HCT116 (cell line): Measurements from ENCODE around the gene PRR35. TPM values are rescaled to one million over a fixed set of nuclear protein-coding genes. Genes with fewer than 3 reads are reported as not detected.

Source experiments
- ATAC-seq: fragments of 200-7000 bp; cut with Tn5 transposase; 2 replicates; pipeline ENCODE4 v1.9.1; 2020; ENCODE audit warnings: mild to moderate bottlenecking, moderate library complexity
- BruUV-seq: library from RNA; stranded (reverse); fragments of 400-500 nt; replicated peaks from 2 replicates; lab custom pipeline; 2021; lab: Mats Ljungman, UMichigan
- CTCF ChIA-PET: fragments of 300-600 bp; sonication (Branson Sonifier 250); formaldehyde crosslinking; loops from one replicate; lab custom pipeline; 2021; ENCODE audit warnings: antibody characterized with exemption; lab: Charles Lee
- POLR2A ChIA-PET: fragments of 300-600, 350-600 bp; sonication (Branson Sonifier 250); formaldehyde crosslinking; loops from one replicate; lab custom pipeline; 2021; ENCODE audit warnings: antibody characterized with exemption; lab: Charles Lee
- RAD21 ChIA-PET, 2 experiments: fragments of 300-600 bp; sonication (Branson Sonifier 250); formaldehyde crosslinking; loops; one replicate each; lab custom pipeline; 2023; ENCODE audit warnings: low total read pairs in 2 of 2; ENCODE audit not compliant: uncharacterized antibody in 2 of 2, unreplicated experiment in 2 of 2, low non-redundant PET in 1 of 2; lab: Charles Lee
- DNase-seq: peaks from one replicate; pipeline ENCODE4 v3.0.0-alpha.2; 2010; ENCODE audit warnings: low read depth, low spot score
- H2AFZ ChIP-seq: fragments of 200-600 bp; shearing (Covaris generic), sonication (generic); 2 replicates; pipeline ENCODE4 v1.6.1; 2017; ENCODE audit warnings: low read depth, mixed run types, mixed read lengths, antibody characterized with exemption, low read length; ENCODE audit not compliant: poor library complexity, severe bottlenecking
- H3K27ac ChIP-seq: 2 replicates; pipeline ENCODE4 v1.5.1; 2012; ENCODE audit warnings: low read depth, low read length
- H3K27me3 ChIP-seq: fragments of 200-600 bp; sonication (generic); 2 replicates; pipeline ENCODE4 v1.6.1; 2016; ENCODE audit warnings: mixed run types, low read length, mixed read lengths; ENCODE audit not compliant: insufficient read depth
- H3K36me3 ChIP-seq, 2 experiments: fragments of 200-500 bp in 1 of 2; fragments of 200-600 bp in 1 of 2; sonication (Bioruptor generic) in 1 of 2; sonication (generic) in 1 of 2; 2 replicates each; pipeline versions ENCODE4 v1.5.1 to v1.6.1; 2014 to 2016; ENCODE audit warnings: low read length in 2 of 2, inconsistent platforms in 1 of 2, mixed read lengths in 1 of 2, mixed run types in 1 of 2; ENCODE audit not compliant: insufficient read depth in 2 of 2, control insufficient read depth in 1 of 2
- H3K4me1 ChIP-seq, 2 experiments: fragments of 200-600 bp in 1 of 2; sonication (generic) in 1 of 2; 2 replicates each; pipeline versions ENCODE4 v1.5.1 to v1.6.1; 2012 to 2017; ENCODE audit warnings: low read length in 2 of 2, inconsistent platforms in 1 of 2, mild to moderate bottlenecking in 1 of 2, mixed read lengths in 1 of 2, mixed run types in 1 of 2, moderate library complexity in 1 of 2; ENCODE audit not compliant: insufficient read depth in 2 of 2, control insufficient read depth in 1 of 2
- H3K4me2 ChIP-seq: fragments of 200-600 bp; sonication (generic); 2 replicates; pipeline ENCODE4 v1.6.1; 2017; ENCODE audit warnings: mixed run types, low read length, mixed read lengths
- H3K4me3 ChIP-seq, 2 experiments: fragments of 200-600 bp in 1 of 2; sonication (generic) in 1 of 2; replicated peaks in 1 of 2; 2 replicates each; pipeline ENCODE4 v1.5.1; 2011 to 2016; ENCODE audit warnings: low read length in 2 of 2, control low read depth in 1 of 2, low read depth in 1 of 2, mild to moderate bottlenecking in 1 of 2, mixed read lengths in 1 of 2, mixed run types in 1 of 2
- H3K79me2 ChIP-seq: fragments of 200-600 bp; sonication (generic); 2 replicates; pipeline ENCODE4 v1.6.1; 2017; ENCODE audit warnings: mild to moderate bottlenecking, mixed run types, low read length, moderate library complexity, mixed read lengths; ENCODE audit not compliant: insufficient read depth
- H3K9ac ChIP-seq: fragments of 200-600 bp; sonication (generic); 2 replicates; pipeline ENCODE4 v1.6.1; 2016; ENCODE audit warnings: low read length, mixed read lengths
- H3K9me2 ChIP-seq: fragments of 200-600 bp; sonication (generic), shearing (Covaris generic); 2 replicates; pipeline ENCODE4 v1.6.1; 2017; ENCODE audit warnings: mixed run types, mild to moderate bottlenecking, moderate library complexity; ENCODE audit not compliant: insufficient read depth
- H3K9me3 ChIP-seq, 2 experiments: fragments of 200-500 bp in 1 of 2; fragments of 200-600 bp in 1 of 2; sonication (Bioruptor generic) in 1 of 2; sonication (generic) in 1 of 2; 2 replicates each; pipeline ENCODE4 v1.6.1; 2014 to 2017; ENCODE audit warnings: low read length in 2 of 2, mixed read lengths in 2 of 2, inconsistent platforms in 1 of 2, low read depth in 1 of 2, mild to moderate bottlenecking in 1 of 2, mixed run types in 1 of 2, moderate library complexity in 1 of 2; ENCODE audit not compliant: control insufficient read depth in 1 of 2, insufficient read depth in 1 of 2
- H4K20me1 ChIP-seq: fragments of 200-600 bp; sonication (generic), shearing (Covaris generic); 2 replicates; pipeline ENCODE4 v1.6.1; 2017; ENCODE audit warnings: mixed run types, mild to moderate bottlenecking, moderate library complexity; ENCODE audit not compliant: insufficient read depth
- CTCF ChIP-seq, 3 experiments: fragments of 200-600 bp in 1 of 3; sonication (generic) in 1 of 3; IDR thresholded peaks in 2 of 3; conservative IDR thresholded peaks in 1 of 3; 2 replicates each; pipeline ENCODE4 v1.5.1; 2012 to 2017; ENCODE audit warnings: low read depth in 2 of 3, low read length in 2 of 3, antibody characterized with exemption in 1 of 3, borderline replicate concordance in 1 of 3, control low read depth in 1 of 3, mild to moderate bottlenecking in 1 of 3, mixed read lengths in 1 of 3, mixed run types in 1 of 3, moderate library complexity in 1 of 3; ENCODE audit not compliant: insufficient read depth in 1 of 3
- EGR1 ChIP-seq: IDR thresholded peaks from 2 replicates; pipeline ENCODE4 v1.6.1; 2012; ENCODE audit warnings: low read depth
- EZH2phosphoT487 ChIP-seq: fragments of 200-600 bp; IDR thresholded peaks from 2 replicates; pipeline ENCODE4 v1.6.1; 2018; ENCODE audit warnings: antibody characterized with exemption, borderline replicate concordance
- JUND ChIP-seq: IDR thresholded peaks from 2 replicates; pipeline ENCODE4 v1.6.1; 2012
- MAX ChIP-seq: IDR thresholded peaks from 2 replicates; pipeline ENCODE4 v1.6.1; 2012
- ZFX ChIP-seq: fragments of 450-650 bp; IDR thresholded peaks from 2 replicates; pipeline ENCODE4 v1.6.1; 2017
- intact Hi-C: fragments of 100-400 bp; cut with micrococcal nuclease; formaldehyde crosslinking; loops from 2 replicates; pipeline ENCODE4 v1.10.0; 2022
- total RNA-seq: library from RNA; stranded (reverse); gene quantifications from one replicate; pipeline ENCODE4 v1.2.1, GENCODE V29; 2021; ENCODE audit not compliant: unreplicated experiment

The PRR35 gene
- total RNA-seq, 1 experiment from 2014 or later, result not detected

GRCh38 chr16:568401-569258 is 8.4 kb downstream of the PRR35 start:
- peak overlapping the region; percentile 40 to 70 for H3K4me3 ChIP-seq
- no TSS peak for BruUV-seq
- H4K20me1 ChIP-seq, result no peaks in the 10 kb centered on the region
- H3K9ac ChIP-seq, result peak overlapping the region; percentile 76
- peak overlapping the region; percentile 72 for H3K4me2 ChIP-seq
- no peak overlapping the region for H2AFZ ChIP-seq
- H3K36me3 ChIP-seq, result no peaks in the 10 kb centered on the region
- DNase-seq (no peak), ATAC-seq (peak; percentile 23; the same call in 1 of the 2 replicates)
- CTCF ChIA-PET, result interaction anchor here (0.6 kb wide), 1 partner anchor 119 kb away, joined by 3 read pairs; no protein-coding TSS in a partner anchor
- H3K9me2 ChIP-seq, result no peaks in the 10 kb centered on the region
- POLR2A ChIA-PET, result no interaction called here
- RAD21 ChIA-PET, result no interaction called here
- peaks cover 9% of the 10 kb centered on the region; the same call in 1 of the 2 replicates for H3K79me2 ChIP-seq
- no peaks in the 10 kb centered on the region for H3K9me3 ChIP-seq
- peak overlapping the region; percentile 67; the same call in 1 of the 2 replicates for H3K27ac ChIP-seq
- no peak for TF ChIP-seq MAX
- no peak for TF ChIP-seq EGR1
- TF ChIP-seq CTCF (IDR thresholded peaks at IDR 0.05 in 2 of 3, conservative IDR thresholded peaks at IDR 0.05 in 1 of 3; ENCODE audit: borderline replicate concordance in 1 of 3, insufficient read depth in 1 of 3, low read depth in 2 of 3, low read length in 2 of 3), result no peak
- TF ChIP-seq JUND, result no peak
- no peak for TF ChIP-seq EZH2phosphoT487
- TF ChIP-seq ZFX, result no peak
- H3K4me1 ChIP-seq, result peaks cover 7 to 16% of the 10 kb centered on the region in 2 experiments
- intact Hi-C loops, result no loop called here
- no peaks in the 10 kb centered on the region for H3K27me3 ChIP-seq
